ENCODE measurements around the gene TBC1D17. TPM values are rescaled to one million over a fixed set of nuclear protein-coding genes. Genes with fewer than 3 reads are reported as not detected.

The TBC1D17 gene
- total and polyA plus RNA-seq, 10 of the 15 experiments (the other 5 are each of a cell fraction or from before 2014, with no cell fraction given) = 0.42 to 20.4 (median 11.2) TPM

GRCh38 chr19:49920624-49921363, 43.3 kb downstream of the TBC1D17 start:
- no peak for ATAC-seq
- BruUV-seq (replicated peaks) = no TSS peak
- 90% methylated on average over 20 of the region's 24 CpGs for WGBS (ENCODE audit: insufficient coverage, insufficient replicate concordance, low lambda C conversion rate, missing lambda C conversion rate)
- Histone ChIP-seq H3K4me3 (no peak overlapping the region), H3K9ac (ENCODE audit: control insufficient read depth, insufficient read depth, low read length) (no peak overlapping the region), H3K27me3 (replicated peaks in 1 of 2; ENCODE audit: control insufficient read depth in 2 of 2, insufficient read depth in 2 of 2, low read length in 1 of 2) (no peaks in the 10 kb centered on the region), H3K79me2 (ENCODE audit: control insufficient read depth, insufficient read depth, low read length) (peaks cover 87% of the 10 kb centered on the region), H2AFZ (ENCODE audit: control insufficient read depth, low read depth, low read length) (no peak overlapping the region), H3K36me3 (ENCODE audit: control insufficient read depth in 2 of 2, insufficient read depth in 2 of 2, low read length in 1 of 2) (peaks cover 27 to 36% of the 10 kb centered on the region in 2 experiments), H3K9me3 (replicated peaks; ENCODE audit: control insufficient read depth, insufficient read depth, low read length) (no peaks in the 10 kb centered on the region; the same call in 2 of the 3 replicates), H3K4me1 (ENCODE audit: control insufficient read depth, insufficient read depth, low read length) (peaks cover 44% of the 10 kb centered on the region), H3K4me2 (ENCODE audit: control insufficient read depth, insufficient read depth) (no peak overlapping the region; the same call in 1 of the 2 replicates), H3K27ac (ENCODE audit: control insufficient read depth, insufficient read depth) (peak overlapping the region; percentile 42), H4K20me1 (ENCODE audit: control insufficient read depth, insufficient read depth) (no peaks in the 10 kb centered on the region; the same call in 1 of the 2 replicates)
- intact Hi-C loops (cut with micrococcal nuclease; ENCODE audit: unreplicated experiment) (no loop called here), in situ Hi-C loops (cut with MboI) (no loop called here)
- ChIA-PET SMC1A (ENCODE audit: uncharacterized antibody, unreplicated experiment) (interaction anchor here (1.0 to 1.5 kb wide), 2 partner anchors 9 to 51 kb away, joined by 3 to 6 read pairs; no protein-coding TSS in a partner anchor), RAD21 (ENCODE audit: unreplicated experiment) (no interaction called here), CTCF (no interaction called here), POLR2A (interaction anchor here (0.6 to 2.3 kb wide), 5 partner anchors 9 to 51 kb away, joined by 3 to 7 read pairs (median 4); partner anchors contain the start of genes ATF5, IL4I1 and NUP62)
- peak; percentile 83 for DNase-seq (ENCODE audit: low read depth, low spot score)
- FAIRE-seq = no peak
- TF ChIP-seq NFYA (IDR thresholded peaks at IDR 0.05; ENCODE audit: borderline replicate concordance, low read depth, low read length) = no peak
- TF ChIP-seq RB1 (IDR thresholded peaks at IDR 0.05; ENCODE audit: borderline replicate concordance) = no peak
- TF ChIP-seq MLLT1 (IDR thresholded peaks at IDR 0.05) = no peak
- TF ChIP-seq ZBTB4 (CRISPR knock-in tag; IDR thresholded peaks at IDR 0.05) = no peak
- no peak for TF ChIP-seq MXI1 (IDR thresholded peaks at IDR 0.05; ENCODE audit: low read depth, low read length)
- TF ChIP-seq RAD51 (IDR thresholded peaks at IDR 0.05) = no peak
- no peak for TF ChIP-seq CEBPB (IDR thresholded peaks at IDR 0.05; ENCODE audit: borderline replicate concordance in 1 of 2, low read depth in 2 of 2, low read length in 2 of 2)
- no peak for TF ChIP-seq CBX3 (IDR thresholded peaks at IDR 0.05; ENCODE audit: borderline replicate concordance, low read depth)
- no peak for TF ChIP-seq CHD2 (IDR thresholded peaks at IDR 0.05; ENCODE audit: borderline replicate concordance, low read depth, low read length)
- TF ChIP-seq ETV6 (conservative IDR thresholded peaks at IDR 0.05 in 1 of 2, IDR thresholded peaks at IDR 0.05 in 1 of 2; ENCODE audit: borderline replicate concordance in 1 of 2, low read depth in 1 of 2) = no peak
- TF ChIP-seq HCFC1 (IDR thresholded peaks at IDR 0.05; ENCODE audit: low read length) = no peak
- no peak for TF ChIP-seq FOS (IDR thresholded peaks at IDR 0.05; ENCODE audit: borderline replicate concordance, extremely low read depth, insufficient read length)
- TF ChIP-seq ZNF207 (IDR thresholded peaks at IDR 0.05; ENCODE audit: borderline replicate concordance) = no peak
- TF ChIP-seq DPF2 (IDR thresholded peaks at IDR 0.05) = 0 out of 2 replicates have a peak, but pooled peaks have one; percentile 28
- TF ChIP-seq NR2C1 (IDR thresholded peaks at IDR 0.05) = no peak
- no peak for TF ChIP-seq SPI1 (IDR thresholded peaks at IDR 0.05; ENCODE audit: borderline replicate concordance, insufficient read depth, low read depth, low read length)
- no peak for TF ChIP-seq ASH2L (IDR thresholded peaks at IDR 0.05; ENCODE audit: borderline replicate concordance, low read depth)
- TF ChIP-seq SMAD5 (IDR thresholded peaks at IDR 0.05; ENCODE audit: low read depth) = no peak
- no peak for TF ChIP-seq KLF5 (IDR thresholded peaks at IDR 0.05; ENCODE audit: partially characterized antibody)
- no peak for TF ChIP-seq TCF3 (IDR thresholded peaks at IDR 0.05; ENCODE audit: borderline replicate concordance, insufficient read depth, low read depth, low read length)
